GM23248 (cell line): ENCODE data around the gene UBALD1.

Experiments
- EZH2 ChIP-seq: fragments of 200-600 bp; sonication (generic); IDR thresholded peaks from 2 replicates; pipeline ENCODE4 v1.6.1; 2018; ENCODE audit warnings: antibody characterized with exemption, mild to moderate bottlenecking; ENCODE audit not compliant: insufficient read depth, poor library complexity, severe bottlenecking
- EZH2phosphoT487 ChIP-seq: fragments of 200-600 bp; sonication (generic); IDR thresholded peaks from 2 replicates; pipeline ENCODE4 v1.6.1; 2018; ENCODE audit warnings: antibody characterized with exemption, moderate library complexity, mild to moderate bottlenecking, low read depth; ENCODE audit not compliant: insufficient read depth

- TF ChIP-seq EZH2 (no peak), EZH2phosphoT487 (no peak)
These were observed 11.0 kb upstream of the UBALD1 start for GRCh38 chr16:4625560-4626159.
